Fibroblast of skin of right quadriceps (primary cell): ENCODE results near the gene LRRC56.
A peak's percentile ranks its signal among the peaks of the same experiment; 100 is the strongest.

Experiments
- DNase-seq: peaks from one replicate; pipeline ENCODE4 v3.0.0-alpha.2; 2013

The LRRC56 gene

DNA sequence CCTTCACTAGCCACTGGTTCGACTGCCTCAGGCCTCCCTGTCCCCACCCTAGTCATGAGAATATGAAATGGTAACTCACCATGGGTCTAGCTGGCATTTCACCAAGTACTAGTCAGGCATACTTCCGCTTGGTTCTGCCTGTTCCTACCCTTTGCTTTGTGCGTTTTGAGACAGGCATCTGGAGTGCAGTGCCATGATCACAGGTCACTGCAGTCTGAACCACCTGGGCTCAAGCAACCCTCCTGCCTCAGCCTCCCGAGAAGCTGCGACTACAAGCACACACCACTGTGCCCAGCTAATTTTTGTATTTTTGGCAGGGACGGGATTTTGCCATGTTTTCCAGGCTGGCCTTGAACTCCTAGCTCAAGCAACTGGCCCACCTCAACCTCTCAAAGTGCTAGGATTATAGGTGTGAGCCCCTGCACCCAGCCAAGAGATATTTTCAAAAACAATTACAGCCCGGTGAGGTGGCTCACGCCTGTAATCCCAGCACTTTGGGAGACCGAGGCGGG is 16.1 kb upstream of the LRRC56 start:
- DNase-seq = no peak

DNA sequence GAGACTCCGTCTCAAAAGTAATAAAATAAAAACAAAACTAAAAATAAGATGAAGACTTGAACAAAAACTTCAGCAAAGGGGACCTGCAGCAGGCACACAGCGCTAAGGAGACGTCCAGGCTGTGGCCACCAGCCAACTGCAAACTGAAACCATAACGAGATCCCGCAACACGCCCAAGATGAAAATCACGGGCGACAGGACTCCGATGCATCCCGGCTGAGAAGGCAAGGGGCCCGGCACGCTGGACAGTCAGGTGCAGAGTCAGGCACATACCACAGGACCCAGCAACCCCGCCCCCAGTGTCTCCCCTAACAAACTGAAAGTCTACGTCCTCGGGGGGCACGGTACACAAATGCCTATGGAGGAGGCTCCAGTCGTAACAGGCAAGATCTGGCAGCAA is 11.1 kb upstream of the LRRC56 start:
- DNase-seq = no peak

DNA sequence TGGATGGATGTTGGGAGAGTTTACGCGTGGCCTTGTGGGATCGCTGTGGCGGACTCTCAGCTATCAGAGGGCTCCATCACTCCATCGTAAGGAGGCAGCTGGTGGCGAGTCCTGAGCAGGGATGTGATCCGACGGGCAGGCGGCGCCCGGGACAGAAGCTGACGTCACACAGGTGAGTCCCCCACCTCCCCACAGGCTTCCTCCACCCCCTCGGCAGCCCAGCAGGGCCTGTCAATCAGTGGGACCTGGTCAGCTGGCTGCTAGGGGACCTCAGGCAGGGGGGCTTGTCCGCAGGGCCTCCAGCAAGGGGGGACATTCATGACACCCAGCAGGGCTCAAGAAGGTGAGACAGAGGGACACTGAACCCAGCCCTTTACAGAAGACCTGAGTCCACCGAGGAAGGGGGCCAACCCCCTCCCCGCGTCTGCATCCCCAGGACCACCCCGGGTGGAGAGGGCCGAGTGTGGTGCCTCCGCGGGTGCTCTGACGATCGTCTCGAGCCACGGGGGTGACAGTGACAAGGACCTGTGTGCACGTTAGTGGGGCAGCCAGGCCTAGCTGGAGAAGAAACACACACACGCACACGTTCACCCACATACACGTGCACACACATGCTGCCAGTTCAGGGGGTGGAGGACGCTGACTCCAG is 9.0 kb upstream of the LRRC56 start:
- no peak for DNase-seq

DNA sequence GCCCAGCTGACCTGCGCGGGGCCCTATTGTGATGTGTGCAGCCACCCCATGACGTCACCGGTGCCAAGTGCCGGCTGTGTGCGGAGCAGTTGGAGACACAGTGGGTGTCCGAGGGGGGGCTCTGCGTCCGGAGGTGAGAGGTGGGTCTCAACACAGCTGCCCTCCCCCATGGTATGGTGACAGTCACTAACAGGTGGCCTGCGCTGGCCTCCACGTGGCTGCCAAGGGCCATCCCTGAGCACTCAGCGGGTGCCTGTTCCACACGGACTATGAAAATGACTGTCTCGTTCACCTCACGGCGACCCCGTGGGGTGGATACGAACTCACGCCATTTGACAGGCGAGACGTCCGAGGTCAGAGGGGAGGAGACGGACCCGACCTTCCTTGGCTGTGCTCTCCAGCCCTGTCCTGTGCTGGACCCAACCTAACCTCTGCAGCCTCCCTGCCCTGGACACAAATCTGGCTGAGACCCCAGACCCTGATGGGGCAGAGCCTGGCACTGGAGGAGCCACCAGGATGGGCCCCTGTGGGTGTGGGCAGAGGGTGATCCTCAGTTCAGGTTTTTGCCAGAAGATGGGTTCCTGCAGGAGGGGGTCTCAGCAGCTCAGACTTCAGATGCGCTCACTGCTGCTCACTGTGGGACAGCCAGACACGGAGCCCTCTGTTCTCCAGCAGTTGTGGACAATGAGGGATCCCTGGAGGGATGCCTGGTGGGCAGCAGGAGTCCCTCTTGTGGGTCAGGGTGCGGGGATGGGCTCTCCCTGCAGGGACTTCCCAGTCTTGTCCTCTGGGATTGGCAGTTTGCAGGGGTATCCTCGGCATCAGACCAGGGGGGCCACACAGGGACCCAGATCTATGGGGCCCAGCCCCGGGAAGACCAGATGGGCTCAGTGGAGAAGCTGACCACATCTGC is 8.3 kb upstream of the LRRC56 start:
- DNase-seq = no peak

DNA sequence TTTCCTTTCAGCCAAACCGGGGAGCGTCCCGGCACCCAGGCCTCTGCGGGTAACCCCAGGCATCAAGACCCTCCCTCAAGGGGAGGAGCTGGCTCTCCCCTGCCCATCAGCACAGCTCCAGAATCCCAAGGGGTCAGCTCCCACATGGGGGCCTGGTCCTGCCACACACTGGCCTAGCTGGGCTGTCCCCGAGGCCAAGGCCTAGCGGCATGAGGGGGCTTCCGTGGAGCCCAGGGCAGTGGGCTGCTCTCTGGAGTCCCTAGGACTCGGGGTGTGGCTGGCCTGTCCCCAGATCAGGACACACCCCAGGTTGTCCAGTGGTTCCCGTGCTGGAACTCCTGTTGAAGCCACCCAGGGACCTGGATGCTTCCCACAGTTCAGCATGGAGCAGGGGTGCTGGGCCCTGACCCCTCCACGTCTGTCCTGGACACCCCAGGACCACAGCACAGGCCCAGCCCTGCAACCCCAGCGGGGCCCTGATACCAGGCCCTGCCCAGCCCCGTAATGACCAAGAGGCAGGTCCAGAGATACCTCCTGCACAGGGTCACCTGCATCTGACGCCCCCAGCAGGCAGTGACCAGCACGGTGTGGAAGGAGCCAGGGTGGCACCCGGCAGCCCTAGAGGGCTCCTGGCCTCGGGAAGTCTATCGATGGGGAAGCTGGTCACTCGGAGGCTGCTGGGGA is 7.5 kb upstream of the LRRC56 start:
- no peak for DNase-seq

DNA sequence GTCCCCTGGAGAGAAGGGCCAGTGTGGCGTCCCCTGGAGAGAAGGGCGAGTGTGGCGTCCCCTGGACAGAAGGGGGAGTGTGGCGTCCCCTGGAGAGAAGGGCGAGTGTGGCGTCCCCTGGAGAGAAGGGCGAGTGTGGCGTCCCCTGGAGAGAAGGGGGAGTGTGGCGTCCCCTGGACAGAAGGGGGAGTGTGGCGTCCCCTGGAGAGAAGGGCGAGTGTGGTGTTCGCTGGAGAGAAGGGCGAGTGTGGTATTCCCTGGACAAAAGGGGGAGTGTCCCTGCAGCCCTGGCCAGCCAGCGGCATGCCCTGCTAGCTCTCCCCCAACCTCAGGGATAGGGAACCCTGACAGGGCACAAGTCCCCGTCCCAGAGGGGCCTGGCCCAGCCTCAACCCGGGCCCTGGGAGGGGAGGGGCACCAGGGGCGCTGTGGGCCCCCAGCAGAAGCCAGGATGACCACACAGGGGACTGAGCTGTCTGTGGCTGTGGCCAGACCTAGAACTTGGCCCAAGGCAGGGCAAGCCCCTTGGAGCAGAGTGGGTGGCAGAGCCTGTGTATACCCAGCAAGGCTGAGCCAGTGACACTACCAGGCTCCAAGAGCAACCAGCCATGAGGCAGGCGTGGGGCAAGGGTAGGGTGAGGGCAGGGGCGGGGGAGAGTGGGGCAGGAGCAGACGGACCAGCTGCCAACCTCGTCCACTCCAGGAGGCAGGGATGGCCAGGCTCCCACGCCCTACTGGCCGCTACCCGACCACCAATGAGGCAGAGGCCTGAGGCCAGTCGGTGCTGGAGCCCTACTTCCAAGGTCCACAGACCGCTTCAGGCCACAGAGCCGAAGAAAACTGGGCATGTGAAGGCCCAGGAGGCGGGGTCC is 6.1 kb upstream of the LRRC56 start:
- no peak for DNase-seq

DNA sequence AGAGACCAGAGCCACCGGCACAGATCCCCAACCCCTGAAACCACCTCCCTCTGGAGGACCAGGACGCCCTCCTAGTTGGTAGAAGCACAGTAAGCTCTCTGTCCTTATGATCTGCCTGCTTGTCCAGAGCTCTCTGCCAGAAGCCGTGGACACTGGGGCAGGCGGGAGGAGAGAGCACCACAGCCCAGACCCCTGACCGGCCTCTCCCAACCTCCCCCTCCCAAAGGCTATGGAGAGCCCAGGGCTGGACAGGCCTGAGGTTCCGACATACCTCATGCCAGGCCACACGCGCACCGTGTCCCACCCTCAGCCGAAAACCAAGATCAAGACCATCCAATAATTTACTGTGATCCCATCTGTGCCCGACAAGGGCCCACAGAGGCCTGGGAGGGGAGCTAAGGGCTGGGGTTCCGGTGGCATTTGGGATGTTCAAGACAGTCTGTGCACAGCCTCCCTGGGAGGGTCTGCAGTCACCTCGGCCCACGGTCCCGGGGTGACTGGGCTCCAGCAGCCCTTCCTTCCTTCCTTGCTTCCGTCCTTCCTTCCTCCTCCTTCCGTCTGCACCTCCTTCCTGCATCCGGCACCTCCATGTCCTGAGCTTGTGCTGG is 5.3 kb upstream of the LRRC56 start:
- DNase-seq = no peak

DNA sequence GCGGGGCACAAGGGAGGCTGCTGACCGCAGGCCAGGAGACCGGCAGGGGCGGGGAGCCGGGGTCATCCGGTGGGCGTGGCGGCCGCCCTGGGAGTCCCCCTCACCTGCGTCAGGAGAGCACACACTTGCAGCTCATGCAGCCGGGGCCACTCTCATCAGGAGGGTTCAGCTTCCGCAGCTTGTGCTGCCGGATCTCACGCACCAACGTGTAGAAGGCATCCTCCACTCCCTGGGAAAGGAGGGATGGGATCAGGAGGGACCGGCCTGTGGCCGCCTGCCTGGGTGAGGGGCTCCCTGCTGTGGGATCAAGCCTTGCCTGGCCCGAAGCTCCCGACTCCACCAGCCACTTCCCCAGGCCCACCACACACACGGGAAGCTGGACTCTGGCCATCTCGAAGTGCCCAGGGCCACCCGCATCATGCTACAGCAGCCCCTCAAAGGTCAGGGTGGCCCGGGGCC is 4.8 kb upstream of the LRRC56 start:
- DNase-seq = no peak

DNA sequence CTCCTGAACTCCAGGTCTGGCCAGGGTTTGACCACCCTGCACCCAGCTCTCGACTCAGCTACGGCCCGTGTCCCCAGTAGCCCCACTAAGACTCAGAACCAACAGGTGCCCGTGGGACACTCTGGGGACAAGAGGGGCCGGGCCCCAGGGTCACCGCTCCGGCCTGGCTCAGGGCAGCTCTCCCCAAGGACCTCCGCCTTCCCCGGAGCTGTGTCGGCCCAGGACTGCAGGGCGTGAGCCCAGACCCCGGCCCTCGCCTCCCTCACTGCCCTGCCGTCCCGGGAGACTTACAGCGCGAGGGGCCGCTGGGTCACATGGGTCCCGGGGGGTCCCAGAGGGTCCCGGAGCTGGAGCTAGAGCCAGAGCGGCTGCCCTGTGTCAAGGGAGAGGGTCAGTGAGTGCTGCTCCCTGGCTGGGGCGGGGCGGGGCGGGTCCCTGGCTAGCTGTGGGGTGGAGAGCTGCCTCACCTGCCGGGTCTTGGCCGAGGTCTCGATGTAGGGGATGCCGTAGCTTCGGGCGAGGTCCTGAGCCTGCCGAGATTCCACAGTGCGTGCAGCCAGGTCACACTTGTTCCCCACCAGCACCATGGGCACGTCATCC is 4.2 kb upstream of the LRRC56 start:
- DNase-seq = no peak

DNA sequence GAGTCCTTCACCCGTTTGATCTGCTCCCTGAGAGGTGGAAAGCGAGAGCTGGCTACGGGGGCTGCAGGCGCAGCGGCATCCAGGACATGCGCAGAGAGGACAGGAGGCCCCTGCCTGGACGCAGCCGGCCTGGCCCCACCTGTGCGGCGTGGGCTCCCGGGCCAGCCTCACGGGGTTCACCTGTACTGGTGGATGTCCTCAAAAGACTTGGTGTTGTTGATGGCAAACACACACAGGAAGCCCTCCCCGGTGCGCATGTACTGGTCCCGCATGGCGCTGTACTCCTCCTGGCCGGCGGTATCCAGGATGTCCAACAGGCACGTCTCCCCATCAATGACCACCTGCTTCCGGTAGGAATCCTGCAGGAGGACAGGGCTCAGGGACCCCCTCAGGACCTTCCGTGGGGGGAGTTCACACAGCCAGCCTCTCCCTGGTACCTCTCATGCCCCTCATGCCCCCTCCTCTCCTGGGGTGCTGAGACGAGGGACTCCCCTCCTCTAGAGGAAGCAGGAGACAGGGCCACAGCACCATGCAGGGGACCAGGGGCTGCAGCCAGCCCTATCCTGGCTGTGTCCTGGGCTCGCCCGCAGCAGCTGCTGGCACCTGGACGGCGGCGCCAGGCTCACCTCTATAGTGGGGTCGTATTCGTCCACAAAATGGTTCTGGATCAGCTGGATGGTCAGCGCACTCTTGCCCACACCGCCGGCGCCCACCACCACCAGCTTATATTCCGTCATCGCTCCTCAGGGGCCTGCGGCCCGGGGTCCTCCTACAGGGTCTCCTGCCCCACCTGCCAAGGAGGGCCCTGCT is 3.5 kb upstream of the LRRC56 start:
- DNase-seq = no peak

DNA sequence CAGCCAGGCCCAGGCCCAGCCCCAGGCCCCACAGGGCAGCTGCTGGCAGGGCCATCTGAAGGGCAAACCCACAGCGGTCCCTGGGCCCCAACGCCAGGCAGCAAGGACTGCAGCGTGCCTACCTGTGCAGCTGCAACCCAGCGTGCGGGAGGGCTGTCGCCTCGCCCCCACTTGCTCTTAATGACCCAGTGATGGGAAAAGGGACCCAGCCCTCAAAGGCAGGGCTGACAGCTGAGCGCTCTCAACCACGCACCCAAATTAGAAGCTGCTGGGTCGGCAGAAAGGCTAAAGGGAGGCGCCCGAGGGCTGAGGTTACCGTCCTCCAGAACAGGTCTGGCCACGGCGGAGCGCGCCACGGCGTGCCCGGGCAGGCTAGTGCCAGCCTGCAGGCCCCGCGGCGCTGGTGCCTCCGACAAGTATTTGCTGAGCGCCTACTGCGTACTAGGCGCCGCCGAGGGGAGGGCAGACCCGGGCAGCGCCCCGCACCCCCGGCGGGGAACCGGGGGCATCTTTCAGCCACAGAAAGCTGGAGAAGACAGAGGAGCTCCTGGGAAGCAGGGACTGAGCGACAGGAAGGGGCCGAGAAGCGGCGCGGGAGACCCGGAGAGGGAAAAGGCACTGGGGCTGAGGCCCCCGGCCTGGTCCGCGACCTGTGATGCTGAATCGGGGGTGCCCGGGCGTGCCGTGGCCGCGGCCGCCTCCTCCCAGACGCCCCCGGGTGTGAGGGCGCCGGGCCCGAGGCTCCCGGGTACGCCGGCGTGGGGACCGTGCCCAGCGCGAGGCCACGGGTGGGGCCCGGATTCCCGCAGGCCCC is 2.7 kb upstream of the LRRC56 start:
- no peak for DNase-seq

DNA sequence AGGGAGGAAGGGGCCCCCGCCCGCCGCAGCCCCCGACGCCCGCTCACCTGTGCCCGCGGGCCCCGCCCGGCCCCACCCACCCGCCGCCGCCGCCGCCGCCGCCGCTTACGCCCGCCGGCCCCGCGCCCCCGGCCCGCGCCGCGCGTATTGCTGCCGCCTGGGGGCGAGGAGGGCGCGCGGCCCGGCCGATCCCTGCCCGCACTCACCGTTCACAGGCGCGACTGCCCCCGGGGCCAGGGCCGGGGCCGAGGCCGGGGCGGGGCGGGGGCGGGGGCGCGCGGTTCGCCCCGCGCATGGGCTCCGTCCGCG is 2.2 kb upstream of the LRRC56 start:
- no peak for DNase-seq

DNA sequence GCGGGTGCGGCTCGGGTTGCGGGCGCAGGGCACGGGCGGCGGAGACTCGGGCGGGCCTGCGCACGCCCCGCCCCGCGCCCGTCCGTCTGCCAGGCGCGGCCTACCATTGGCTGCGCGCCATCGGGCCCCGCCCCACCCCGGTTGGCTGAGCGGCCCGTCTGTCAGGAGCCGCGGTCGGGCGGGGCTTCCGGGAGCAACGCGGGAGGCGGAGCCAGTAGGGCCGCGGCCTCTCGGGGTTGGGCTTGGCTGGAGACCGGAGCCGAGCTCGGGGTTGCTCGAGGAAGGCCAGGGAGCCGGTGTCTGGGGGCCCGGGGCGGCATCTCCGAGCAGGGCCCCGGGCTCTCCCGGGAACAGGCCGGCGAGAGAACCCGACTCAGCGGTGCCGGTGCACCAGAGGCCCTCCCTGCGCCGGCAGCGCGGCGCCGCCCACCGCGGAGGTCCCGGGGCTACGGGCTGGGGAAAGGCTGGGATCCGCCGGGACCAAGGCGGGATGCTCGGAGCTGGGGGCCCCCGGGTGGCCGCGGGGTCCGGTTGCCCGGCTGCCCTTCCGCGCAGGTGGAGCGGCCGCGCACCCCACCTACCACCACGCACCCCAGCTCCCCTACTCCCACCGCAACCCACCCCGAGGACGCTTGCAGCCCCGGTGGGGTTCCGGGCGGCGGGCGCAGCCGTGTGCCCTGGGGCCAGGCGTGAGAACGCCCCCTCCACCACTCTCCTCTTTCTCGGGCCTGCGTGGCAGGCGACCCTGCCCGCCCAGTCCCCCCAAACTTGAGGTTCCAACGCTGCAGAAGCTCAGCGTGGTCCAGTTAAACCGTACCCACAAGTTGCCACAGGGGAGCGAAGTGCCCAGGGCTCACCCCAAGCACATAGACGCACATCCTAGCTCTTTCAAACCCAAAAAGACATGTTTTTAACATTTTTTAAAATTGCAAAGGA is 1.5 kb upstream of the LRRC56 start, which contains the start of gene HRAS:
Gene HRAS, minus strand, starts transcription at position 58 of the 936 bp plus-strand sequence.
- peak; percentile 94 for DNase-seq

DNA sequence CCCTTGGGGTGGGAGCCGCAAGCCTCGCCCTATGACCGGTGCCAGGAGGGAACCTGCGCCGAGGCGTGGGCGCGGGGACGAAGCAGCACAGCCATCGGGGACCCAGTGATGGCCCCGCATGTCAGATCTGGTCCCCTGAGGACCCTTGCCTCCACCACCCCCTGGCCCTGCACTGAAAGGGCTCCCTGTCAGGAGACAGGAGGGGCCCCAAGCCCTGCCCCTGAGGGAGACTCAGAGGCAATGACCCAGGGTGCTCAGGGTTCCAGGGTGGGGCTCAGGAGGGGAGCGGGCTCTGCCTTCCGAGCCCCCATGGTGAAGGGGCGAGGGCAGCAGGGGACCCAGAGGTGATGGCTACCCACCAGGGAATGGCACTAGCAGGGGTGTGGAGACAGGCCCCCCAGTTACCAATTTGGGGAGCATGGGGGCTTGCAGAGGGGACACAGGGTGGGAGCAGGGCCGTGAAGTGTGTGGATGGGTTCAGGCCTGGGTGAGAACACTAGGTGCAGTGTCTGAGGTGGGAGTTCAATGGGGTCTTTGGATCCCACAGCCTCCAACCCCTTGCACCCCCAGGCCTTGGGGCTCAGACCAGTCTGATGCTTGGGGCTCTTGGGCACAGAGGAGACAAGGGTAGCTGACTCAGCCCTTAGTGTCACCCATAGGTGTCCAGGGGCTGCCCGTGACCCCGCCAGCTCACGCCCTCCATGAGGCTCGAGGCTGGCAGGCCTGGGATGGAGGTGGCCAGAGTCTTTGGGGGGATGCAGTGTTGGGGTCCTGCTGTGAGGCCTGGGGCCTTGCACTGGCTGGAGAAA is 499 bp downstream of the LRRC56 start:
- DNase-seq = no peak

DNA sequence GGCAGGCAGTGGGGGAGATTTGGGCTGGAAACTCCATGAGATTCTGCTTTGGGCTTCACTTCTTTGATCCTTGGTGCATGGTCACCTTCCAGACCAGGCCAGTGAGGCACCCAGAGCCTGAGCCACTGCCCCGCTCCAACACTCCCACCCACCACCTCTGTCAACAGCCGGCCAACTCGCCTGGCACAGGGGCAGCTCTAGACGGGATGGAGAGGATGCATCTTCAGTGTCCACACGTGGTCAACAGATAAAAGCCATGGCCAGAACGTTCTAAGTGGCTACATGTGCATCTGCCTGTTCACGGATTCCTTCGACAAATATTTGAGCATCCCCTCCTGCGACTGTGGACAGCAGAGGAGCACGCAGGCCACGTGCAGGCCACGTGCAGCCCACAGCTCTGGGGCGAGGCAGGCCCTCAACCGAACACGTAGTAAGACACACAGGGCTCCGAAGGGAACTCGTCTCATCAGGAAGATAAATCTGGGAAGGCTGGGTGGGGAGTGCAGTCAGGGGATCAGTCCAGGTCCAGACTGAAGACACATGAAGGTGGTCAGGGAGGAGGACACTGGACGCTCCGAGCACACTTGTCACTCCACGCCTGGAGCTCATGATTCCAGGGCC is 1.2 kb downstream of the LRRC56 start:
- DNase-seq = no peak

DNA sequence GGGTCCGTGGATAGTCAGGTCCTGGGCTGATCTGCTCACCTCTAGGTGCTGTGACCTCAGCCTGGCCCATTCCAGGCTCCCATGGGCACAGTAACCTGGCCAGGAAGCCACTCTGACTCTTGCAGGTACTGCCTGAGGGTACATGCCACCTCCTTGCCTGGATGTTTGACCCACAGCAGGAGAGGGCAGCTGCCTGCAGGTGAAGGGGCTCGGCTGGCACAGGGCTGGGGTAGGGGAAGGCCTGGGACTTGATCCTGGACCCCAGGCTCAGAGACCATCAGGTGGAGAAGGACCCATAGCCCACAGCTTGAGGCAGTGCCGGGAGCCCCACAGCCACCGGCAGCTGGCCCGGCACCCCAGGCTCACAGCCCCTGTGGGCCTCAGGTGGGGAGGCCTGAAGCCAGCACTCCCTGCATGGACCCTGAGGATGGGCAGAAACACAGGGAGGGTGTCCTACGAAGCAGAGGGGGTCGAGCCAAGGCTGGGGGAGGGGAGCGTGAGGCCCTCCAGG is 2.7 kb downstream of the LRRC56 start:
- no peak for DNase-seq
